NCI-H2029 treated with DMSO at 0.1 percent for 48 hours (cell line): Measurements from ENCODE around the gene SLC7A14.

Experiments
- DNase-seq: peaks from one replicate; lab custom pipeline; 2025; lab: John Stamatoyannopoulos, UW

The SLC7A14 gene

GRCh38 chr3:170496868-170497140 is 89.1 kb downstream of the SLC7A14 start:
- DNase-seq, result no peak

- no peak for DNase-seq
Measured at GRCh38 chr3:170496026-170496867, 89.6 kb downstream of the SLC7A14 start.

GRCh38 chr3:170494766-170495165 is 91.1 kb downstream of the SLC7A14 start:
- DNase-seq, result no peak

- DNase-seq, result no peak
Measured at GRCh38 chr3:170493712-170494182, 92.1 kb downstream of the SLC7A14 start.

GRCh38 chr3:170491901-170492300 is 94.0 kb downstream of the SLC7A14 start:
- DNase-seq, result no peak

GRCh38 chr3:170490828-170491560 is 94.9 kb downstream of the SLC7A14 start:
- no peak for DNase-seq

- DNase-seq, result no peak
Measured at GRCh38 chr3:170488802-170489201, 97.1 kb downstream of the SLC7A14 start.

- no peak for DNase-seq
Measured at GRCh38 chr3:170487031-170487430, 98.8 kb downstream of the SLC7A14 start.

GRCh38 chr3:170486398-170486797 is 99.5 kb downstream of the SLC7A14 start:
- DNase-seq, result no peak

GRCh38 chr3:170485696-170486095 is 100.2 kb downstream of the SLC7A14 start:
- DNase-seq, result no peak

- no peak for DNase-seq
Measured at GRCh38 chr3:170485294-170485693, 100.6 kb downstream of the SLC7A14 start.

- no peak for DNase-seq
Measured at GRCh38 chr3:170484869-170485268, 101.0 kb downstream of the SLC7A14 start.

- no peak for DNase-seq
Measured at GRCh38 chr3:170483485-170484262, 102.2 kb downstream of the SLC7A14 start.

GRCh38 chr3:170482199-170482598 is 103.7 kb downstream of the SLC7A14 start:
- DNase-seq, result no peak

GRCh38 chr3:170480111-170480510 is 105.8 kb downstream of the SLC7A14 start:
- DNase-seq, result no peak

GRCh38 chr3:170477395-170477794 is 108.5 kb downstream of the SLC7A14 start:
- DNase-seq, result no peak

- no peak for DNase-seq
Measured at GRCh38 chr3:170476291-170476690, 109.6 kb downstream of the SLC7A14 start.

GRCh38 chr3:170475092-170475685 is 110.7 kb downstream of the SLC7A14 start:
- no peak for DNase-seq

- no peak for DNase-seq
Measured at GRCh38 chr3:170473358-170473757, 112.5 kb downstream of the SLC7A14 start.

GRCh38 chr3:170471149-170471548 is 114.7 kb downstream of the SLC7A14 start:
- DNase-seq, result no peak

GRCh38 chr3:170470063-170471016 is 115.5 kb downstream of the SLC7A14 start:
- no peak for DNase-seq
